Dendritic cell treated with granulocyte-macrophage colony-stimulating factor and Interleukin-4, amounts not matched to agents 40 ng/mL and 50 ng/mL, for 4 days (primary cell): ENCODE data around the gene CLDN2.
"Not testable (repeated sequence)": the region's sequence is repeated elsewhere in the genome, so short reads cannot be mapped to it uniquely, and the experiment has no call there.

ENCODE experiments used
- H3K27ac Mint-ChIP-seq: one replicate; pipeline ENCODE4 v1.8.0; 2022; ENCODE audit warnings: mild to moderate bottlenecking, mixed read lengths
- H3K27me3 Mint-ChIP-seq: one replicate; pipeline ENCODE4 v1.8.0; 2022; ENCODE audit warnings: mild to moderate bottlenecking, mixed read lengths
- H3K36me3 Mint-ChIP-seq: one replicate; pipeline ENCODE4 v1.8.0; 2022; ENCODE audit warnings: low read depth, mixed read lengths
- H3K4me1 Mint-ChIP-seq: one replicate; pipeline ENCODE4 v1.8.0; 2022; ENCODE audit warnings: low read depth, mixed read lengths
- H3K4me3 Mint-ChIP-seq: one replicate; pipeline ENCODE4 v1.8.0; 2022; ENCODE audit warnings: mild to moderate bottlenecking, moderate library complexity, mixed read lengths
- H3K9me3 Mint-ChIP-seq: one replicate; pipeline ENCODE4 v1.8.0; 2022; ENCODE audit warnings: mixed read lengths
- intact Hi-C: fragments of 100-400 bp; cut with micrococcal nuclease; formaldehyde crosslinking; loops from one replicate; pipeline ENCODE4 v1.15.0; 2022

The CLDN2 gene

DNA sequence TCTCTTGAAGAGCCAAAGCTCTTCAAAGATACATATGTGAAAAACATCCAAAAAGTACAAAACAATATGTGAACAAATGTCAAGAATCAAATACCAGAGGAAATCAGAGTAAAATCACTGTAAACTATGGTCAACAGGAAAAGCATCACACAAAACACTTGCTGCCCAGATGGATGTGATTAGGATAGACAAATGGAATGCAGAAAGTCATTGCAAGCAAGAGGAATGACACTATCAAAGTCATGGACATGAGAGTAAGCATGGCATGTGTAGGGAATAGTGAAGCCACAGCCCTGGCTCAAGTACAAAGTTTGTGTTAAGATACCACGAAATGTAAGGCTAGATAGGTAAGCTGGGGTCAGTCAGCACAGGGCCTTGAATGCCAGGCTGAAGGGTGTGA, 37.7 kb downstream of the CLDN2 start:
- no peak overlapping the region for H3K27ac Mint-ChIP-seq
- no peaks in the 10 kb centered on the region for H3K9me3 Mint-ChIP-seq
- H3K4me1 Mint-ChIP-seq: no peaks in the 10 kb centered on the region
- intact Hi-C loops: no loop called here
- H3K36me3 Mint-ChIP-seq: no peaks in the 10 kb centered on the region
- H3K4me3 Mint-ChIP-seq: no peak overlapping the region
- H3K27me3 Mint-ChIP-seq: no peaks in the 10 kb centered on the region

DNA sequence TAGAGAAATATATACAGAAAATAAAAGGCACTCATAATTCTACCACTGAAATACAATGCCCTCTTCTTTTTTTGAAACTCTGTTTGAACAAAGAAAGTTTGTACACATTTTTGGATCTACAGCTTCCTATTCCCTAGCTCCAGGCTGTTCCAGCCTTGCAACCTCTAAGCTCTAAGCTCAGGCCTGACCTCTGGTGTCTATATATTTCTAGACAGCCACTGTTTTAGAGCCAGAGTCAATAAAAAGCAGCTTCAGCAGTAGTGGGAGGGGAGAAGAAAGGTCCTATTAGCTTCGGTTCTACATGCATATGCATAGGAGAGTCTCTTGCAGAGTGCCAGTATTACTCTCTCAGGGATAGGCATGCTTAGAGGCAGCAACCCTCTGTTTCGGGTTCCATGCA, 39.7 kb downstream of the CLDN2 start:
- intact Hi-C loops: no loop called here
- H3K36me3 Mint-ChIP-seq: no peaks in the 10 kb centered on the region
- no peaks in the 10 kb centered on the region for H3K9me3 Mint-ChIP-seq
- H3K4me1 Mint-ChIP-seq: no peaks in the 10 kb centered on the region
- H3K4me3 Mint-ChIP-seq: no peak overlapping the region
- no peaks in the 10 kb centered on the region for H3K27me3 Mint-ChIP-seq
- H3K27ac Mint-ChIP-seq: no peak overlapping the region

DNA sequence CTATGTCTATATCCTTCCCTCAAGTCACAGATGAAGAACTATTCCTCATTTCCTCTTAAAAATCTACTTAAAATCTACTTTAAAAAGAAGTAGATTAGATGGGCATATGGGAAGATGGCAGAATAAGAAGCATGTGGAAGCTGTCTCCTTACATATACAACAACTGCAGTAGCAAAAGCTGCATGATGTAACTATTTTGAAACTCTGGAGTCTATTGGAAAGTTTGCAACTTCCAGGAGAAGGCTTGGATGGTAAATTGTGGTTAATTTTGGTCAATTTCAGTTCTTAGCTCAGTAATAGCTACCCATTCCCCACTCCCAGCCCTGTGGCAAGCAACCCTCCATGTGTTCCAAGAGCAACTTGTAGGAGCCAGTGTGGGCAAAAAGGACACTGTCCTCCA, 42.9 kb downstream of the CLDN2 start:
- intact Hi-C loops: no loop called here

DNA sequence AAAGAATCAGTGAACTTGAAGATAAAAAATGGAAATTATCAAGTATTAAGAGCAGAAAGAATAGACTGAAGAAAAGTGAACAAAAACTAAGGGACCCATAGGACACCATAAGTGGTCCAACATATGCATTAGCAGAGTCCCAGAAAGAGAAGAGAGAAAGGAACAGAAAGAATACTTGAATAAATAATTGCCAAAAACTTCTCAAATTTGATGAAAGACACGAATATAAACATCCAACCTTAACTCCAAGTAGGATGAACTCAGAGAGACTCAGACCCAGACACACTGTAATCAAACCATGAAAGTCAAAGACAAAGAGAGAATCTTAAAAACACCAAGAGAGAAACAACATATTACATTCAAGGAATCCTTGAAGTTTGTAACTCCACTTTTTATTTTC, 44.1 kb downstream of the CLDN2 start:
- intact Hi-C loops: no loop called here
- Mint-ChIP-seq H3K4me1 (no peaks in the 10 kb centered on the region), H3K36me3 (no peaks in the 10 kb centered on the region), H3K27me3 (no peaks in the 10 kb centered on the region), H3K4me3 (no peak overlapping the region), H3K27ac (no peak overlapping the region), H3K9me3 (no peaks in the 10 kb centered on the region)

More for the DNA sequence above, 42.9 kb downstream of the CLDN2 start:
- Mint-ChIP-seq H3K27ac (no peak overlapping the region), H3K36me3 (no peaks in the 10 kb centered on the region), H3K27me3 (no peaks in the 10 kb centered on the region), H3K4me1 (no peaks in the 10 kb centered on the region), H3K4me3 (no peak overlapping the region), H3K9me3 (no peaks in the 10 kb centered on the region)

DNA sequence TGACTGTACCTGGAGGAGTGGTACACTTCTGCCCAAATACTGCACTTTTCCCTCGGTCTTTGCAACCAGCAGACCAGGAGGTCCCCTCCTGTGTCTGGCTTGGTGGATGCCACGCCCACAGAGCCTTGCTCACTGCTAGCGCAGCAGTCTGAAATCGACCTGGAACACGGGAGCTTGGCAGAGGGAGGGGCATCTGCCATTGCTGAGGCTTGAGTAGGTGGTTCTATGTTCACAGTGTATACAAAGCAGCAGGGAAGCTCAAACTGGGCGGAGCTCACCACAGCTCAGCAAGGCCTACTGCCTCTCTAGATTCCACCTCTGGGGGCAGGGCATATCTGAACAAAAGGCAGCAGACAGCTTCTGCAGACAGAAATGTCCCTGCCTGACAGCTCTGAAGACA, 46.3 kb downstream of the CLDN2 start:
- H3K27ac Mint-ChIP-seq, H3K4me3 Mint-ChIP-seq, H3K4me1 Mint-ChIP-seq, intact Hi-C loops, H3K9me3 Mint-ChIP-seq, H3K27me3 Mint-ChIP-seq, H3K36me3 Mint-ChIP-seq: not testable (repeated sequence)

GRCh38 chrX:106972896-106973295, 52.7 kb downstream of the CLDN2 start:
- H3K36me3 Mint-ChIP-seq: no peaks in the 10 kb centered on the region
- no peak overlapping the region for H3K27ac Mint-ChIP-seq
- no peak overlapping the region for H3K4me3 Mint-ChIP-seq
- H3K9me3 Mint-ChIP-seq: no peaks in the 10 kb centered on the region
- intact Hi-C loops: no loop called here
- H3K4me1 Mint-ChIP-seq: no peaks in the 10 kb centered on the region
- no peaks in the 10 kb centered on the region for H3K27me3 Mint-ChIP-seq

- H3K27me3 Mint-ChIP-seq: no peaks in the 10 kb centered on the region
- intact Hi-C loops: no loop called here
- H3K36me3 Mint-ChIP-seq: no peaks in the 10 kb centered on the region
- H3K27ac Mint-ChIP-seq: no peak overlapping the region
- H3K9me3 Mint-ChIP-seq: no peaks in the 10 kb centered on the region
- no peaks in the 10 kb centered on the region for H3K4me1 Mint-ChIP-seq
- H3K4me3 Mint-ChIP-seq: no peak overlapping the region
Observed at GRCh38 chrX:106973433-106974149, 53.4 kb downstream of the CLDN2 start.

GRCh38 chrX:106976416-106976815, 56.2 kb downstream of the CLDN2 start:
- Mint-ChIP-seq H3K4me1 (no peaks in the 10 kb centered on the region), H3K9me3 (no peaks in the 10 kb centered on the region), H3K27me3 (no peaks in the 10 kb centered on the region), H3K36me3 (no peaks in the 10 kb centered on the region), H3K27ac (no peak overlapping the region), H3K4me3 (no peak overlapping the region)
- intact Hi-C loops: no loop called here
